HFF-Myc (cell line): ENCODE measurements around the gene NELFCD.

Experiments
- DNase-seq: peaks from one replicate; pipeline ENCODE4 v3.0.0-alpha.2; 2011; ENCODE audit warnings: low read depth; ENCODE audit errors: extremely low read depth
- H3K4me3 ChIP-seq: replicated peaks from 2 replicates; pipeline ENCODE4 v1.5.1; 2011; ENCODE audit warnings: low read depth, mild to moderate bottlenecking, control low read depth, low read length
- TF ChIP-seq, protein P1 (sequence below): IDR thresholded peaks from 2 replicates; pipeline ENCODE4 v1.5.1; 2012; ENCODE audit warnings: mild to moderate bottlenecking, low read depth, low read length, control low read depth; ENCODE audit errors: missing control alignments

Gene NELFCD

DNA sequence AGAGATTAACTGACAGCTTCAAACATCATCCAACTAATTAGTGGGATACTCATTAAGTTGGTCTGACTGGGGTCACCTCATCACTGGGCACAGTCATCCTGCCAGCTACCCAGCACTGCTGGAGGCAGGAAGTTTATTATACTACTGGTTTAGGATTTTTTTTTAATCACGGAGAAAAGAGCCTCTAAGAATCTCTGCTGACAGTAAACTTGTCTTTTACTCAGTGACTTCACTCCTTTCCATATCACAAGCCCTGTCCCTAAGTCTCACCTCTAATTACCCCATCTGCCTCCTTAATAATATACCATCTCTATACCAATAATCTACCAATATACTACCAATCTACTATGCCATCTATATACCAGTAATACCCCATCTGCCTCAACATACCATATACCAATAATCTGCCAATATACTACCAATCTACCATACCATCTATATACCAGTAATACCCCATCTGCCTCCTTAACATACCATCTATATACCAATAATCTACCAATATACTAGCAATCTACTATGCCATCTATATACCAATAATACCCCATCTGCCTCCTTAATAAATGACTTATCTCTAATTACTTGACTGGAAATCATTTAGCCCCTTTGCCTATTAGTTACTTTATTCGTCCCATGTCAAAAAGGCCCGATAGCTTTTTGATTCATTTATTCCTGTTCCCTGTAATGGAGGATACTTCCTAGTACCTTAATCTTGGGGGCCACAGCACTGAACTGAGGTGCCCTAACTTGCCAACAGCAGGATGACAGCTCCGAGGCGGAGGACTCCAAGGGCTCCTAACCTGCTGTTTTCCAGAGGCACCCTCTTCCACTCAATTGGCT is 46.1 kb downstream of the NELFCD start:
- H3K4me3 ChIP-seq = no peak overlapping the region
- TF ChIP-seq, protein P1, sequence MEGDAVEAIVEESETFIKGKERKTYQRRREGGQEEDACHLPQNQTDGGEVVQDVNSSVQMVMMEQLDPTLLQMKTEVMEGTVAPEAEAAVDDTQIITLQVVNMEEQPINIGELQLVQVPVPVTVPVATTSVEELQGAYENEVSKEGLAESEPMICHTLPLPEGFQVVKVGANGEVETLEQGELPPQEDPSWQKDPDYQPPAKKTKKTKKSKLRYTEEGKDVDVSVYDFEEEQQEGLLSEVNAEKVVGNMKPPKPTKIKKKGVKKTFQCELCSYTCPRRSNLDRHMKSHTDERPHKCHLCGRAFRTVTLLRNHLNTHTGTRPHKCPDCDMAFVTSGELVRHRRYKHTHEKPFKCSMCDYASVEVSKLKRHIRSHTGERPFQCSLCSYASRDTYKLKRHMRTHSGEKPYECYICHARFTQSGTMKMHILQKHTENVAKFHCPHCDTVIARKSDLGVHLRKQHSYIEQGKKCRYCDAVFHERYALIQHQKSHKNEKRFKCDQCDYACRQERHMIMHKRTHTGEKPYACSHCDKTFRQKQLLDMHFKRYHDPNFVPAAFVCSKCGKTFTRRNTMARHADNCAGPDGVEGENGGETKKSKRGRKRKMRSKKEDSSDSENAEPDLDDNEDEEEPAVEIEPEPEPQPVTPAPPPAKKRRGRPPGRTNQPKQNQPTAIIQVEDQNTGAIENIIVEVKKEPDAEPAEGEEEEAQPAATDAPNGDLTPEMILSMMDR = no peak
- no peak for DNase-seq

DNA sequence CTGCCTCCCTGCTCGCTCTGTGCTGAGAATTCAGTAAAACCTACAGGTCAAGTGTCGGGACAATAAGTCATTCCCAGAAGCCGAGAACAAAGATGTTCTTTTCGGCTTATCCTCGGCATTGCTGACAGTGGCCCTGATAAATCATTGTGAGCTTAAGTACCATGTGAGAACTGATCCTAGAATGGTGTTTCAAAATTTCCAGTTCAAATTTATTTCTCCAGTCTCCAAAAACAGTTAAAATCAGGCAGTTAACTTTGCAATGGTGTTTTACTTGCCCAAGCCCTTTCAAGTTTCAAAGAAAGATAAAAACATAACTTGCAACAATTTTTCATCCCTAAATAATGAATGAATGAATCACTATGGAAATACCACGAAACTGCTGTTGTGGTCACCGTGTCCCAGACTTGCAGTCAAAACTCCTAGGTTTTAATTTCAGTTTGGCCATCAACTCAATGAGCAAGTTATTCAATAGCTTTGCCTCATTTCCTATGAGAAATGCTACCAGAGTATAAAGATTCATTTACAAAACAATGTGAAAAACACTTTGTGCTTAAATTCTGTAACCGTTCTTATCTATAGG is 46.8 kb downstream of the NELFCD start:
- no peak for DNase-seq
- no peak overlapping the region for H3K4me3 ChIP-seq
- TF ChIP-seq, protein P1 = no peak

DNA sequence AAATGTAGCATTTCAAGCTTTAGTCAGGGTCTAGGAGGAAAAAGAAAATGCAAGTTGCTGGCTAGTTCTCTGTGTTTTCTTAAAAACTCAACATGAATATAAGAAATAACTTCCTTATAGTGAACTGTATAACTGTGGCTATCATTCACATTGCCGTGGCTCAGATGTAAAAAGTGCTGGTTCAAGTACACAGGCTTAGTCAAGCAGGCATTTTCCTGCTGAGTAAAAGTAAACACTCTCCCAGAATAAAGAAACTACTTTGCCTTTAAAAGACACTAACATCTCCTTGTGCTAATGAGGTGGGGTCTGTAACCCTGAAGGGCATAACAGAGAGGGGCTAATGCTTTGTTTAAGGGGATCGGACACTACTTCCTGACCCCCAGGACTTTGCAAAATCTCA is 47.8 kb downstream of the NELFCD start:
- H3K4me3 ChIP-seq = peak overlapping the region; percentile 37
- no peak for DNase-seq
- TF ChIP-seq, protein P1 = no peak

DNA sequence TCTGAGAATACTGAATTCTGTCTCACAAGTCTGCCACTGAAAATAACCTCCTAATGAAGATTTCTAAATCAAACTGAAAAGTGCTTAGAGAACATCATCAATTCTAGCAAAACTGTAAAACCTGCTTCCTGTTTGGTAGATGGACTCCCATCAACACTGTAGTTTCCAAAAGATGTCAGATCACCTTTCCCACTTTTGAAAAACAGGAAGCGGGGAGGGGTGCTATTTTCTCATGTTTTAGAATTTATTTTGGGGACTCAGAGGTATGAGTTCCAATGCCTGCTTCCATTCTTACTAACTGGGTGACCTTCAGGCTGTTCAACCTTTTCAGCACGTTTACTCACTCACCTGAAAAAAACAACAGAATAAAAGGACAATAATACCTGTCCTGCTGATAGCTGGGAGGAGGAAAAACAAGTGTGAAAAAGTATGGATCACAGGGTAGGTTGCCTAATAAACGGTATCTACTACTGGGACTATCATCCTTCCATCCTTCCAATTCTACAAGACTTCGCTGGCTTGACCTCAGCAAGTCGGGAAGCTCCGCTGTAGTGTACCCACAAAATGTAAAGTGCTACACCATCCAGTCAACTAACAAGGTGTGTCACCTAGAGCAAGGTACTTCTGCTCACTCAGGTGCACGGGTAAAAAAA is 50.0 kb downstream of the NELFCD start:
- DNase-seq = no peak
- H3K4me3 ChIP-seq = peak overlapping the region; percentile 93
- TF ChIP-seq, protein P1 = no peak

DNA sequence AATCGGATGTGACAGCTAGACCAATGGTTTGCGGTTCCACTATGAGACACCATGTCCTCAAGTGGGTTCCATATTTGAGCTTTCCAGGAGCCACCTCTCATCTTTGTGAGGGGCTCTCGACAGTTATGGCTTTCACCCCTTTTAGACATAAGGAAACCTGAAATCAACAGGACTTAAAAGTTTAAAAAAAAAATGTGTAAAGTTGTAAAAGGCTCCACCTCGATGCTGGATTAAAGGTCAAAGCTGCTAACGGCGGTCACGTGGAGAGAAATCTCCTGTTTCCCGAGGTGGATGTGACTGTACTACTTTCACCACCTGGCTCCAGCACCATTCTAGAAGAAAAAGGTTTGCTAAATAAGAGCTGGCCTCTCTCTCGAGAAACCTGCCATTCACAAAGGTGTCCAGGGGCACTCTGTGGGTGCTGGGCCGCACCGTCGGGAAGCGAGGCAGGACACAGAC is 50.5 kb downstream of the NELFCD start:
- H3K4me3 ChIP-seq = peak overlapping the region; percentile 93
- DNase-seq = no peak
- TF ChIP-seq, protein P1 = no peak

DNA sequence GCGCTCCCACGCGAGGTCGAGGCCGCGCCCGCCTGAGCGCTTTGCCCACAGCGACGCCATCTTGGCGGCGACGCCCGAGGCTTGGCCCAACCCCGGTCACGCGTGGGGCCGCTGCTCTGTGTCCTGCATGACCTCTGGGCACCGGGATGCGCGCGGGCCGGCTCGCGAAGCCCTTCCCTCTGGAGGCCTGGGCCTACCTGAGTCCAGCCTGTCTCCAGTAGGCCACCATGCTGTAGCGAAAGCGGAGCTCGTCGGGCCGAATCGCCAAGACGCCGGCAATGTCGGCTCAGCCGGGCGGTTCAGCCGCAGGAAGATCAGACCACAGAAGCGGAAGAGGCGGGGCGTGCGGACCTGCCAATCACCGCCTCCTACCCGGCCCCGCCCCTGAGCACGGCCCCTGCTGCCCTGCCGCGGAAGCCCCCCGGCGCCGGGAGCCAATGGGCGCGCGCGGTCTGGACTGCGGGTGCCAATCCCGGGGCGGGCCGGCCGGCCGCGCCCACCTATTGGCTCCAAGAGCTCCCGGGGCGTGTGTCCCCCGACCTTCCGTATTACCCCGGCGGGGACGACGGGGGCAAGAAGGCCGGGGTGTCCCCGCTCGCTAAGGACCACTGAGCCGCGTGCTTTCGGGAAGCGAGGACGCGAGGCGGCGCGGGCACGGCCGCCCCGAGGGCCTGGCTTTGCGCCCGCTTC is 51.1 kb downstream of the NELFCD start, which contains the start of gene ATP5F1E:
TSS of gene ATP5F1E (minus strand) at position 313 of the 690 bp plus-strand sequence. CDS start at position 229, 84 bp downstream.
- peak within 1 kb of the TSS; percentile 93 for H3K4me3 ChIP-seq
- TF ChIP-seq, protein P1 = no peak
- no peak for DNase-seq
